RCC 7860 (cell line): ENCODE data around the gene CSNK1A1L.

Experiments used
- DNase-seq: peaks from one replicate; pipeline ENCODE4 v3.0.0-alpha.2; 2015; ENCODE audit warnings: low spot score
- FAIRE-seq: peaks from 2 replicates; lab custom pipeline; 2012; peaks lifted over from hg19 to GRCh38; lab: Jason Lieb, UNC

Gene CSNK1A1L

GRCh38 chr13:37105251-37105714 is at the start of gene CSNK1A1L:
CSNK1A1L (minus strand) TSS chr13:37105664; CDS start chr13:37105256, 408 bp downstream.
- DNase-seq (no peak), FAIRE-seq (no peak)

GRCh38 chr13:37149380-37149779 is 43.9 kb upstream of the CSNK1A1L start:
- DNase-seq (no peak), FAIRE-seq (no peak)

- DNase-seq (no peak), FAIRE-seq (no peak)
These were observed 43.0 kb upstream of the CSNK1A1L start for GRCh38 chr13:37148501-37148900.

GRCh38 chr13:37144661-37145060 is 39.2 kb upstream of the CSNK1A1L start:
- FAIRE-seq = no peak

GRCh38 chr13:37143911-37144310 is 38.4 kb upstream of the CSNK1A1L start:
- no peak for FAIRE-seq

More at GRCh38 chr13:37144661-37145060, 39.2 kb upstream of the CSNK1A1L start:
- DNase-seq = no peak

GRCh38 chr13:37142877-37143276 is 37.4 kb upstream of the CSNK1A1L start:
- no peak for FAIRE-seq
- no peak for DNase-seq

More at GRCh38 chr13:37143911-37144310, 38.4 kb upstream of the CSNK1A1L start:
- no peak for DNase-seq

GRCh38 chr13:37141011-37141410 is 35.5 kb upstream of the CSNK1A1L start:
- DNase-seq (no peak), FAIRE-seq (no peak)

GRCh38 chr13:37139356-37139755 is 33.9 kb upstream of the CSNK1A1L start:
- no peak for DNase-seq
- no peak for FAIRE-seq

GRCh38 chr13:37138926-37139325 is 33.5 kb upstream of the CSNK1A1L start:
- FAIRE-seq (no peak), DNase-seq (no peak)

- DNase-seq = no peak
These were observed 32.7 kb upstream of the CSNK1A1L start for GRCh38 chr13:37138169-37138568.

GRCh38 chr13:37136633-37137032 is 31.2 kb upstream of the CSNK1A1L start:
- FAIRE-seq (no peak), DNase-seq (no peak)

More at GRCh38 chr13:37138169-37138568, 32.7 kb upstream of the CSNK1A1L start:
- no peak for FAIRE-seq

- DNase-seq (no peak), FAIRE-seq (no peak)
These were observed 30.7 kb upstream of the CSNK1A1L start for GRCh38 chr13:37136187-37136586.

GRCh38 chr13:37134411-37135041 is 29.1 kb upstream of the CSNK1A1L start:
- no peak for FAIRE-seq
- DNase-seq = no peak

GRCh38 chr13:37132211-37132610 is 26.7 kb upstream of the CSNK1A1L start:
- FAIRE-seq (no peak), DNase-seq (no peak)

- FAIRE-seq (no peak), DNase-seq (no peak)
These were observed 25.6 kb upstream of the CSNK1A1L start for GRCh38 chr13:37131092-37131491.

- DNase-seq (no peak), FAIRE-seq (no peak)
These were observed 24.4 kb upstream of the CSNK1A1L start for GRCh38 chr13:37129866-37130265.

GRCh38 chr13:37127691-37128241 is 22.3 kb upstream of the CSNK1A1L start:
- DNase-seq (no peak), FAIRE-seq (no peak)

- no peak for DNase-seq
- FAIRE-seq = no peak
These were observed 17.9 kb upstream of the CSNK1A1L start for GRCh38 chr13:37123337-37123736.

- DNase-seq (no peak), FAIRE-seq (no peak)
These were observed 12.6 kb upstream of the CSNK1A1L start for GRCh38 chr13:37118016-37118415.

- no peak for DNase-seq
- no peak for FAIRE-seq
These were observed 8.8 kb upstream of the CSNK1A1L start for GRCh38 chr13:37114250-37114649.

- FAIRE-seq (no peak), DNase-seq (no peak)
These were observed 8.1 kb upstream of the CSNK1A1L start for GRCh38 chr13:37113534-37113933.

- FAIRE-seq = peak; percentile 55
- no peak for DNase-seq
These were observed 3.7 kb upstream of the CSNK1A1L start for GRCh38 chr13:37109051-37109678.
